Psoas muscle (tissue), 8 donors: ENCODE data around the gene SPECC1. TPM values are rescaled to one million over a fixed set of nuclear protein-coding genes. Genes with fewer than 3 reads are reported as not detected.

Experiments used
- ATAC-seq, 4 donors: fragments of 200-7000 bp; cut with Tn5 transposase; one replicate each; pipeline ENCODE4 v1.9.1; 2020; ENCODE audit warnings: moderate library complexity in 3 of 4, mild to moderate bottlenecking in 2 of 4
- DNase-seq, 2 donors: peaks; one replicate each; pipeline ENCODE4 v3.0.0-alpha.2; 2020
- H3K27ac ChIP-seq: fragments of 200-600 bp; one replicate; pipeline ENCODE4 v1.8.0; 2022
- H3K27me3 ChIP-seq, 3 donors: fragments of 200-600 bp in 1 of 3; one replicate each; pipeline versions ENCODE4 v1.6.1 to v1.8.0; 2013 to 2022; ENCODE audit warnings: low read length in 2 of 3, mild to moderate bottlenecking in 2 of 3, moderate library complexity in 1 of 3; ENCODE audit not compliant: insufficient read depth in 3 of 3
- H3K36me3 ChIP-seq, 2 donors: fragments of 200-600 bp in 1 of 2; one replicate each; pipeline versions ENCODE4 v1.6.1 to v1.8.0; 2013 to 2022; ENCODE audit warnings: low read depth in 1 of 2, mild to moderate bottlenecking in 1 of 2, moderate library complexity in 1 of 2; ENCODE audit not compliant: insufficient read depth in 1 of 2
- H3K4me1 ChIP-seq: fragments of 200-600 bp; one replicate; pipeline ENCODE4 v1.8.0; 2022
- H3K4me3 ChIP-seq: fragments of 200-600 bp; one replicate; pipeline ENCODE4 v1.8.0; 2022; ENCODE audit warnings: mild to moderate bottlenecking
- H3K9me3 ChIP-seq: fragments of 200-600 bp; one replicate; pipeline ENCODE4 v1.8.0; 2022
- WGBS, 3 donors: extraction: QIAGEN DNeasy Blood & Tissue Kit; methylation state at CpG; one replicate each; pipeline versions ENCODE4 v1.1.6 to v1.1.7; 2013; 5-methylcytosine and 5-hydroxymethylcytosine counted together
- intact Hi-C, 2 donors: fragments of 100-400 bp; cut with DNase I; formaldehyde crosslinking; loops; one replicate each; pipeline versions ENCODE4 v1.11.0 to v1.14.2; 2022
- polyA plus RNA-seq, 3 donors: library from polyadenylated mRNA; stranded (reverse); fragments of 200-250 nt; gene quantifications; one replicate each; pipeline ENCODE4 v1.2.3, GENCODE V29; 2013
- total RNA-seq, 4 donors: library from RNA; stranded (reverse); fragmentation: NEBNext Ultra II Directional in 2 of 4; extraction: Animal tissue kit (Norgen Biotek cat#: 25700) in 2 of 4; gene quantifications; one replicate each; pipeline versions ENCODE4 v1.2.1 to v1.2.4, GENCODE V29; 2021 to 2023
- TF ChIP-seq, protein P1 (sequence below): fragments of 200-600 bp; IDR thresholded peaks from one replicate; pipeline ENCODE4 v1.8.0; 2022; ENCODE audit warnings: antibody characterized with exemption
- donor health status: healthy with polysubstance abuse.
- donor health status: DM: no; HTN: no; CAD: no; lungs with moderate emphysema.
- donor health status: Bipolar disorder and iron deficiency.
- donor health status: healthy.
- donor health status: DM: yes; HTN: yes; CAD: no.
- donor health status: DM: no; HTN: no; CAD: no.
- donor health status: DM: no; HTN: no; CAD: no.
- donor health status: DM: yes; HTN: yes; CAD: no.

The SPECC1 gene
- total and polyA plus RNA-seq, 7 donors = 2.0 to 11.3 (median 4.7) TPM

DNA sequence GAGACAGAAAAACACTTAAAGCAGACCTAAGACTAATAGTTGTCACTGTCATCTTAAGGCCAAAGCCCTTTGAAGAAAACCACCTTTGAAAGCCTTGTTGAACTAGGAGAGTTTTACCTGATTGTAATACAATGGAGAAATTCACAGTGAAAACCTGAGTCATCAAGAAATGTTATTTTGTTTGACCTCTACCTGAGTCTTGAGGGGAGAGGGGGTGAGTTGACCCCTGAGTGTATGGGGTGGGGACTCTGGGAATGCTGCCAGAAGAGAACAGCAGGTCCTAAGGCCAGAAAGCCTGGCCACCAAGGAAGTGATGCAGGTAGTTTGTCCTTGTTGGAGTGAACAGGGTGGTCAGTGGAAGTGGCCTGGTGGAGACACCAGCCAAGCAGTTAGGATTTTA lies 204.3 kb downstream of the SPECC1 start:
- intact Hi-C loops = no loop called here
- ATAC-seq = no peak

GRCh38 chr17:20214794-20215193 lies 205.6 kb downstream of the SPECC1 start:
- H3K27me3 ChIP-seq = peaks cover 0 to 1% (median 0%) of the 10 kb centered on the region in 3 donors
- H3K4me3 ChIP-seq = no peak overlapping the region
- H3K27ac ChIP-seq = no peak overlapping the region
- H3K4me1 ChIP-seq = no peaks in the 10 kb centered on the region
- DNase-seq (no peak), ATAC-seq (no peak)
- peaks cover 1% of the 10 kb centered on the region for H3K9me3 ChIP-seq
- intact Hi-C loops = no loop called here
- 77 to 82% (median 82%) methylated on average over 8 of the region's 8 CpGs for WGBS, 3 donors
- H3K36me3 ChIP-seq = no peaks in the 10 kb centered on the region
- TF ChIP-seq, protein P1, sequence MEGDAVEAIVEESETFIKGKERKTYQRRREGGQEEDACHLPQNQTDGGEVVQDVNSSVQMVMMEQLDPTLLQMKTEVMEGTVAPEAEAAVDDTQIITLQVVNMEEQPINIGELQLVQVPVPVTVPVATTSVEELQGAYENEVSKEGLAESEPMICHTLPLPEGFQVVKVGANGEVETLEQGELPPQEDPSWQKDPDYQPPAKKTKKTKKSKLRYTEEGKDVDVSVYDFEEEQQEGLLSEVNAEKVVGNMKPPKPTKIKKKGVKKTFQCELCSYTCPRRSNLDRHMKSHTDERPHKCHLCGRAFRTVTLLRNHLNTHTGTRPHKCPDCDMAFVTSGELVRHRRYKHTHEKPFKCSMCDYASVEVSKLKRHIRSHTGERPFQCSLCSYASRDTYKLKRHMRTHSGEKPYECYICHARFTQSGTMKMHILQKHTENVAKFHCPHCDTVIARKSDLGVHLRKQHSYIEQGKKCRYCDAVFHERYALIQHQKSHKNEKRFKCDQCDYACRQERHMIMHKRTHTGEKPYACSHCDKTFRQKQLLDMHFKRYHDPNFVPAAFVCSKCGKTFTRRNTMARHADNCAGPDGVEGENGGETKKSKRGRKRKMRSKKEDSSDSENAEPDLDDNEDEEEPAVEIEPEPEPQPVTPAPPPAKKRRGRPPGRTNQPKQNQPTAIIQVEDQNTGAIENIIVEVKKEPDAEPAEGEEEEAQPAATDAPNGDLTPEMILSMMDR = no peak

More for the DNA sequence above, 204.3 kb downstream of the SPECC1 start:
- H3K4me3 ChIP-seq = no peak overlapping the region
- no peaks in the 10 kb centered on the region for H3K9me3 ChIP-seq
- H3K4me1 ChIP-seq = no peaks in the 10 kb centered on the region
- H3K36me3 ChIP-seq = no peaks in the 10 kb centered on the region
- TF ChIP-seq, protein P1 = no peak
- H3K27me3 ChIP-seq = peaks cover 0 to 1% (median 0%) of the 10 kb centered on the region in 3 donors
- no peak for DNase-seq
- no peak overlapping the region for H3K27ac ChIP-seq

- 73 to 80% (median 73%) methylated on average over 6 of the region's 6 CpGs for WGBS, 3 donors
- no peaks in the 10 kb centered on the region for H3K4me1 ChIP-seq
- peaks cover 5% of the 10 kb centered on the region for H3K9me3 ChIP-seq
- H3K27me3 ChIP-seq = peaks cover 0 to 1% (median 0%) of the 10 kb centered on the region in 3 donors
- ATAC-seq = no peak
- DNase-seq = no peak
- TF ChIP-seq, protein P1 = no peak
- no peak overlapping the region for H3K27ac ChIP-seq
- no peak overlapping the region for H3K4me3 ChIP-seq
- intact Hi-C loops = no loop called here
- no peaks in the 10 kb centered on the region for H3K36me3 ChIP-seq
Measured at GRCh38 chr17:20216154-20216815, 207.1 kb downstream of the SPECC1 start.

DNA sequence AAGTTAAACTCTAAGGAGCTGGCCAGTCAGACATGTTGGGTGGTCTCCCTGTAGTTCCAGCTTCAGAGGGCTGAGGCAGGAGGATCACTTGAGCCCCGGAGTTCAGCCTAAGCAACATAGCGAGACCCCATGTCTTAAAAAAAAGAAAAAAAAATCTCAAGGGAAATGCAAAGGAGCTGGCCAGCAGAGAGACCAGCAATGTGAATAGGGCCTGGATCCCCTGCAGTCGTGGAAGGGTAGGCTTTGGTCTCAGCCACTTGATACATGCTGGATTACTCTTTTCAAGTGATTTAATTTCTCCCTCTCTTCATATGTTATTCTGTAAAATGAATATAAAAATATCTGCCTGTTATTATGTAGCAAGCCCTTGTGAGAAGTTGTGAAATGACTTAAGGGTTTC lies 207.7 kb downstream of the SPECC1 start:
- TF ChIP-seq, protein P1 = no peak
- Histone ChIP-seq H3K36me3 (no peaks in the 10 kb centered on the region), H3K4me3 (no peak overlapping the region), H3K27me3 (no peaks in the 10 kb centered on the region), H3K27ac (no peak overlapping the region), H3K4me1 (no peaks in the 10 kb centered on the region), H3K9me3 (peaks cover 5% of the 10 kb centered on the region)
- DNase-seq = no peak
- intact Hi-C loops = no loop called here
- no peak for ATAC-seq
- 42 to 50% (median 48%) methylated on average over 3 of the region's 3 CpGs for WGBS, 3 donors

GRCh38 chr17:20217677-20218076 lies 208.5 kb downstream of the SPECC1 start:
- DNase-seq (no peak), ATAC-seq (no peak)
- peaks cover 5% of the 10 kb centered on the region for H3K9me3 ChIP-seq
- no peaks in the 10 kb centered on the region for H3K36me3 ChIP-seq
- H3K4me3 ChIP-seq = no peak overlapping the region
- H3K4me1 ChIP-seq = no peaks in the 10 kb centered on the region
- TF ChIP-seq, protein P1 = no peak
- intact Hi-C loops = no loop called here
- H3K27ac ChIP-seq = no peak overlapping the region
- no peaks in the 10 kb centered on the region for H3K27me3 ChIP-seq
- 90 to 95% (median 93%) methylated on average over 4 of the region's 4 CpGs for WGBS, 3 donors
